GM21576 (cell line): ENCODE measurements around the gene USE1.

Source experiments
- ATAC-seq: cut with Tn5 transposase; IDR thresholded peaks from one replicate; pipeline ENCODE4 v1.9.1; 2021; ENCODE audit warnings: mild to moderate bottlenecking, moderate library complexity; ENCODE audit not compliant: unreplicated experiment

The USE1 gene

DNA sequence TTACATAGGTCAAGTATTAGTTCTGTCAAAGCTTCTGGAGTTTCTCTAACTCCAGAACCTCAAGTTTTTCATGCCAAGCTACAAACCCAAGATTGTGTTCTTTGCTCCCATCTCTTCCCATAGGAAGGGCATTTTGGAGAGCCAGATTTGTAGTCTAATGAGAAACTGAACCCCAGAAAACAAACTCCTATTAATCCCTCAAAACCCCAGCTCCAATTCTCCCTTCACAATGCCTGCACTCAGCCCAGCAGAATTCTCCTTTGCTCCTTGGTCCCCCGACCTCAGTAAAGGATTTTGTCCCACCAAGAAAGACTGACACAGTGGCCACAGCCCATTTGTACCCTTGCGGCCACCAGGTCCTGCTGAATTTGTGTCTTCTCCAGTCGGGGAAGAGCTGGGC is 41.0 kb downstream of the USE1 start:
- no peak for ATAC-seq

DNA sequence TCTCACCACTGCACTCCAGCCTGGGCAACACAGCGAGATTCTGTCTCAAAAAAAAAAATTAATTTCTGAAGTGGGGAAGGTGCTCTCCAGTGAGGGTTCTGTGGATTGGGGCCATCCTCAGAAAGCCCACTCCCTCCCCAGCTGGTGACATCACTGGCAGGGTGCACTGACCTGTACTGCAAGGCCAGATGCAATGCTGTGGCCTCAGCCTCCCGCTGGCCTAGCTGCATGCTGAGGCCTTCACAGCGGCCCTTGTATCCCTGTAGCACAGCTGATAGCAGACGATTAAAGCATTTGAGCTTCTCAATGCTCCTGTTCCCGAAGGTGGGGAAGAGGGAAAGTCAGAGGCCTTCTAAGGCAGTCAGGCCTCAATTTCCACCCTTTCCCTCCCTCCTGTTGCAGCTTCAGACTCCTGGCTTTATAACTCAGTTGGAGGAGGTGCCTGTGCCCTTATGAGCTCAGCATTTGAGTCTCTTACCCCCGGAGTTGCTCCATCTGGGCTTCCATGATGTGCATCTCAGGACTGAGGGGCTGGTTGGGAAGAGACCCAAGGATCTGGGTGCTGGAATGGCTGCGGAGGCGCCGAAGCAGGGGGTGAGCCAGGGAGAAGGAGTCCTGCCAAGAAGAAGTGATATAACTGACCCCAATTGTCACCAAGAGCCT is 44.1 kb downstream of the USE1 start:
- ATAC-seq = no peak

GRCh38 chr19:17259934-17260333 is 44.8 kb downstream of the USE1 start:
- ATAC-seq = no peak

GRCh38 chr19:17260842-17261325 is 45.7 kb downstream of the USE1 start:
- ATAC-seq = no peak

GRCh38 chr19:17262557-17262956 is 47.4 kb downstream of the USE1 start:
- no peak for ATAC-seq

DNA sequence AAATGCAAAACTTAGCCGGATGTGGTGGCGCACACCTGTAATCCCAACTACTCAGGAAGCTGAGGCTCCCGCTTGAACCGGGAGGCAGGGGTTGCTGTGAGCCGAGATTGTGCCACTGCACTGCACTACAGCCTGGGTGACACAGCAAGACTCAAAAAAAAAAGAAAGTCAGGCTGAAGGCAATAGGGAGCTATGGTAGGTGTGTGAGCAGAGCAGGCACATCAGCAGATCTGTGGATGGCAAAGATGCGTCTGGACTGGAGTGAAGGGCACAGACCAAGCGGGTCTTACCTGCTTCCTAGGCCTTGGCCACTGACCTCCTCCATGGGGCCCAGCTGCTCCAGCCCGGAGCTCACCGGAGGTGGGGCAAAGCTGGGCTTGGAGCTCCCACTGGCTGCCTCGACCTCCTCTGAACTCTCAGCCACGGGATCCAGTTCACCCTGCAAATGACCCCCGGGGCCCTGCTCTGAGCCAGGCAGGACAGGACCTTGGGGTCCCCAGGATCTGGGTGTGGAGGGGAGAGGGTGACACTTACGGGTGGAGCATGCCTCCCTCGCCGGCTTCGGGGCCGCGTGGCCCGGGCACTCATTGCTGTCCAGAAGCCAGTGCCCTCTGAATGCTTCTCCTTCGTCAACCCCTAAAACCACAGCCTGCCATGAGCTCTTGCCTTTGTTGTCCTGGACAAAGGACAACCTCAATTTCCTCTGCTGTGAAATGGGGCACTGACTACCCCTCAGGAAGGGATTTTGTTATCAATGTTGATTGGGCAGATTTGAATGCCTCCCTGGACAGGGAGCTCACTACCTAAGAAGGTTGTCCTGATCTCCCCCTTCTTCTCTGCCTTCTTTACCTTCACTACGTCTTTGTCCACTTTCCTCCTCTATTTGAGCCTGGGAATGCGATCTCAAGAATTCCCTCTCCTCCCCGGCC is 48.8 kb downstream of the USE1 start:
- no peak for ATAC-seq

DNA sequence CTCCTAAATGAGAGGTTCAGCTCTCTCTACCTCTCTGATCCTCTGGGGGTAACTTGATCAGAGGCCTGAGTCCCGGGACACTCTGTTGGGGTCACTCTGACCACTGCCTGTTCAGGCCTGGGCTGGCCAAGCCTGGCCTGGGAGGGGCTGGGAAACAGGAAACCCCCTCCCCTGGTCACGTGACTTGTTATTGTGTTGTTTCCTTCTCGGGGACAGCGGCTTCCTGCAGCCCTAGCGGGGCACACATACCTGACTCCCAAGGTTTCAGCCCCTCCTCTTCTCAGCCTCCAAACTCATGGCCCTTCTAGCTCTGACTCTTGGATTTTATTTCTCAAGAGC is 49.5 kb downstream of the USE1 start, which contains the start of gene USHBP1:
Gene USHBP1 (minus strand): TSS at position 105 of the 339 bp plus-strand sequence. CDS start 446 bp downstream, outside the sequence.
- ATAC-seq = no peak

DNA sequence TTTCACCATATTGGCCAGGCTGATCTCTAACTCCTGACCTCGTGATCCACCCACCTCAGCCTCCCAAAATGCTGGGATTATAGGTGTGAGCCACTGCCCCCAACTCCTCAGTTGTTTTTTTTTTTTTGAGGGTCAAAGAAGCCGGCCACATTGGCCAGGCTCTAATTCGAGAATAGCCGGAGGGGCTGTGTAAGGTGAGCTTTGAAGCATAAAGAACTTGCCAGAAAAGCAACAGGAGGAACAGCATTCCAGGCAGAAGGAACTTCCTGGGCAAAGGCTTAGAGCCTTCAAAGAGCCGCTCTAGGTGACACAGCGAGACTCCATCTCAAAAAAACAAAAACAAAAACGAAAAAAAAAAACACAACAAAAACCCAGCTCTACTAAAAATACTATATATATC is 50.9 kb downstream of the USE1 start:
- no peak for ATAC-seq

- peak; percentile 17 for ATAC-seq
Observed at GRCh38 chr19:17266589-17266974, 51.4 kb downstream of the USE1 start.

DNA sequence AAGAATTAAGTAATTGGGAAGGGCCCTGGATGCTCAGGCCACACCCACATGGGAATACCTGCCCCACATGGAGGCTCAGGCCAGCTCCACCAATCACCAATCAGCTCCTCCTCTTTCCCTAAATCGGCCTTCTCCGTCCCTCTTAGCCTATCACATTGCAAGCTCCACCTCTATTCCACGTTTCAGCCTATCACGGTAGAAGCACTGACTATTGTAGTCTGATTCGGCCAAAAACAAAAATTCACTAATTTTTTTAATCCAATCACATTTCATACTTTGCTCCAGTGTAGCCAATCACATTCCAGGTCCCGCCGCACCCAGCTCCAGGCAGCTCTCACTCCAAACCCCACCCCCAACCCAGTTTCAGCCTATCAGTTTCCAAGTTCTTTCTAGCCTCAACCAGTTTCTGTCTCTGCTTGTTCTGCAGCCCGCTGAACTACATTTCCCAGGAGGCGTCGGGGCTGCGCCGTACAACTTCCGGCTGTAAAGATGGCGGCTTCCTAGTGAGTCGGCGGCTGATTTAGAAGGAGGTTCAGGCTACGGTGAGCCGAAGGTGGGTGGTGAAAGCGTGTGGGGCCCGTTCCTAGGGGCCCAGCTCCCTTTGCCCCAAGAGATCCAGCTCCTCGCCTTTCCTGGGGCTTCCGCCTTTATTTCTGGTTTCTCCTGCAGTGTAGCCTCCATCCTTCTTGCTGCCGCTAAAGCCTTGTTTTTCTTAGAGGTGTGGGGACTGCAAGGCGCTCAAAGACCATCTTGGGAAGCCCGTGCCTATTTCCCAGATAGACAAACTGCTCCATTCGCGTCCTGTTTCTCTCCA is 52.0 kb downstream of the USE1 start, which contains the start of gene BABAM1:
Gene BABAM1 (plus strand): TSS at position 469 of the 814 bp plus-strand sequence. CDS start 1,364 bp downstream, outside the sequence.
- ATAC-seq = peak; percentile 92

DNA sequence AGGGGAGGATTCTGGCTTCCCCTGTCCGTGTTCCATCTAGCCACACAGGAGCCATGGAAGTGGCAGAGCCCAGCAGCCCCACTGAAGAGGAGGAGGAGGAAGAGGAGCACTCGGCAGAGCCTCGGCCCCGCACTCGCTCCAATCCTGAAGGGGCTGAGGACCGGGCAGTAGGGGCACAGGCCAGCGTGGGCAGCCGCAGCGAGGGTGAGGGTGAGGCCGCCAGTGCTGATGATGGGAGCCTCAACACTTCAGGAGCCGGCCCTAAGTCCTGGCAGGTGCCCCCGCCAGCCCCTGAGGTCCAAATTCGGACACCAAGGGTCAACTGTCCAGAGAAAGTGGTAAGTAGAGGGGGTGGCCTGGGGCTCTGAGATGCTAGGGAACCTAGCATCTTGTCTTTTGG is 53.6 kb downstream of the USE1 start:
- no peak for ATAC-seq
